Esophagus muscularis mucosa (tissue), 4 donors: ENCODE data around the gene FLCN. TPM values are rescaled to one million over a fixed set of nuclear protein-coding genes. Genes with fewer than 3 reads are reported as not detected.
"Not testable (repeated sequence)": the region's sequence is repeated elsewhere in the genome, so short reads cannot be mapped to it uniquely, and the experiment has no call there.

Source experiments
- DNase-seq: peaks from one replicate; pipeline ENCODE4 v3.0.0-alpha.2; 2017; ENCODE audit errors: extremely low spot score
- H3K27ac ChIP-seq, 4 donors: fragments of 200-600 bp; sonication (generic); replicated peaks in 1 of 4; 1 replicate in 3 of 4; 2 replicates in 1 of 4; pipeline ENCODE4 v1.5.1; 2016 to 2019; ENCODE audit warnings: mild to moderate bottlenecking in 1 of 4
- H3K27me3 ChIP-seq, 4 donors: fragments of 200-600 bp; sonication (generic); one replicate each; pipeline versions ENCODE4 v1.5.1 to v1.6.0; 2016 to 2019
- H3K36me3 ChIP-seq, 4 donors: fragments of 200-600 bp; sonication (generic); one replicate each; pipeline ENCODE4 v1.5.1; 2016 to 2019
- H3K4me1 ChIP-seq, 4 donors: fragments of 200-600 bp; sonication (generic); one replicate each; pipeline ENCODE4 v1.5.1; 2016 to 2019
- H3K4me3 ChIP-seq, 4 donors: fragments of 200-600 bp; sonication (generic); 1 replicate in 2 of 4; 2 replicates in 2 of 4; pipeline ENCODE4 v1.5.1; 2016 to 2019; ENCODE audit warnings: mild to moderate bottlenecking in 4 of 4, moderate library complexity in 1 of 4
- H3K9me3 ChIP-seq, 4 donors: fragments of 200-600 bp; sonication (generic); 1 replicate in 3 of 4; 2 replicates in 1 of 4; pipeline ENCODE4 v1.5.1; 2016 to 2019
- EP300 ChIP-seq: sonication (generic); formaldehyde crosslinking; IDR thresholded peaks from one replicate; pipeline ENCODE4 v1.6.1; 2017; ENCODE audit warnings: antibody characterized with exemption
- POLR2A ChIP-seq: fragments of 450-650 bp; IDR thresholded peaks from one replicate; pipeline ENCODE4 v1.6.1; 2017; ENCODE audit warnings: antibody characterized with exemption, moderate library complexity, mild to moderate bottlenecking, low read depth
- POLR2AphosphoS5 ChIP-seq, 2 donors: sonication (generic); formaldehyde crosslinking; IDR thresholded peaks; one replicate each; pipeline ENCODE4 v1.6.1; 2017; ENCODE audit warnings: antibody characterized with exemption in 2 of 2
- WGBS: methylation state at CpG from one replicate; pipeline ENCODE4 v1.1.5; 2018; 5-methylcytosine and 5-hydroxymethylcytosine counted together
- intact Hi-C: fragments of 100-400 bp; cut with DNase I; formaldehyde crosslinking; loops from one replicate; pipeline ENCODE4 v1.15.1; 2023
- total RNA-seq, 4 donors: library from RNA; depleted of rRNA; stranded (reverse); fragments of >200 nt; gene quantifications; one replicate each; pipeline versions ENCODE4 v1.1.0 to v1.2.1, GENCODE V29; 2016
- TF ChIP-seq, protein P1 (sequence below), 3 experiments: fragments of 200-600 bp in 2 of 3; fragments of 450-650 bp in 1 of 3; sonication (generic) in 2 of 3; IDR thresholded peaks; one replicate each; pipeline ENCODE4 v1.5.1; 2017 to 2019; ENCODE audit warnings: antibody characterized with exemption in 3 of 3, mild to moderate bottlenecking in 2 of 3, moderate library complexity in 1 of 3

The FLCN gene
- total RNA-seq, 4 donors from 2014 or later: 21.5 to 64.7 (median 45.5) TPM

GRCh38 chr17:17256316-17256715 is 19.3 kb upstream of the FLCN start:
- Histone ChIP-seq H3K27me3 (no peaks in the 10 kb centered on the region), H3K4me3 (no peak overlapping the region), H3K27ac (no peak overlapping the region), H3K36me3 (peaks cover 60 to 100% (median 97%) of the 10 kb centered on the region in 4 donors), H3K4me1 (no peaks in the 10 kb centered on the region), H3K9me3 (no peaks in the 10 kb centered on the region)
- DNase-seq: no peak
- TF ChIP-seq POLR2AphosphoS5 (IDR thresholded peaks at IDR 0.05) (no peak), EP300 (no peak), POLR2A (no peak)
- TF ChIP-seq, protein P1, sequence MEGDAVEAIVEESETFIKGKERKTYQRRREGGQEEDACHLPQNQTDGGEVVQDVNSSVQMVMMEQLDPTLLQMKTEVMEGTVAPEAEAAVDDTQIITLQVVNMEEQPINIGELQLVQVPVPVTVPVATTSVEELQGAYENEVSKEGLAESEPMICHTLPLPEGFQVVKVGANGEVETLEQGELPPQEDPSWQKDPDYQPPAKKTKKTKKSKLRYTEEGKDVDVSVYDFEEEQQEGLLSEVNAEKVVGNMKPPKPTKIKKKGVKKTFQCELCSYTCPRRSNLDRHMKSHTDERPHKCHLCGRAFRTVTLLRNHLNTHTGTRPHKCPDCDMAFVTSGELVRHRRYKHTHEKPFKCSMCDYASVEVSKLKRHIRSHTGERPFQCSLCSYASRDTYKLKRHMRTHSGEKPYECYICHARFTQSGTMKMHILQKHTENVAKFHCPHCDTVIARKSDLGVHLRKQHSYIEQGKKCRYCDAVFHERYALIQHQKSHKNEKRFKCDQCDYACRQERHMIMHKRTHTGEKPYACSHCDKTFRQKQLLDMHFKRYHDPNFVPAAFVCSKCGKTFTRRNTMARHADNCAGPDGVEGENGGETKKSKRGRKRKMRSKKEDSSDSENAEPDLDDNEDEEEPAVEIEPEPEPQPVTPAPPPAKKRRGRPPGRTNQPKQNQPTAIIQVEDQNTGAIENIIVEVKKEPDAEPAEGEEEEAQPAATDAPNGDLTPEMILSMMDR (IDR thresholded peaks at IDR 0.05): no peak
- 100% methylated on average over 1 of the region's 1 CpG for WGBS
- intact Hi-C loops: no loop called here

DNA sequence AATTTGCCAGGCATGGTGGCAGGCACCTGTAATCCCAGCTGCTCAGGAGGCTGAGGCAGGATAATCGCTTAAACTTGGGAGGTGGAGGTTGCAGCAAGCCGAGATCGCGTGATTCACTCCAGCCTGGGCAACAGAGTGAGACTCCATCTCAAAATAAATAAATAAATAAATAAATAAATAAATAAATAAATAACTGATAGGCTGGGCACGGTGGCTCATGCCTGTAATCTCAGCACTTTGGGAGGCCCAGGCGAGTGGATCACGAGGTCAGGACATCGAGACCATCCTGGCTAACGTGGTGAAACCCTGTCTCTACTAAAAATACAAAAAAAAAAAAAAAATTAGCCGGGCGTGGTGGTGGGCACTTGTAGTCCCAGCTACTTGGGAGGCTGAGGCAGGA is 18.7 kb upstream of the FLCN start:
- DNase-seq, H3K27me3 ChIP-seq, H3K9me3 ChIP-seq, H3K4me3 ChIP-seq, H3K4me1 ChIP-seq, intact Hi-C loops, H3K27ac ChIP-seq: not testable (repeated sequence)
- 85% methylated on average over 11 of the region's 11 CpGs for WGBS
- H3K36me3 ChIP-seq: peaks cover 56 to 100% (median 97%) of the 10 kb centered on the region in 4 donors

DNA sequence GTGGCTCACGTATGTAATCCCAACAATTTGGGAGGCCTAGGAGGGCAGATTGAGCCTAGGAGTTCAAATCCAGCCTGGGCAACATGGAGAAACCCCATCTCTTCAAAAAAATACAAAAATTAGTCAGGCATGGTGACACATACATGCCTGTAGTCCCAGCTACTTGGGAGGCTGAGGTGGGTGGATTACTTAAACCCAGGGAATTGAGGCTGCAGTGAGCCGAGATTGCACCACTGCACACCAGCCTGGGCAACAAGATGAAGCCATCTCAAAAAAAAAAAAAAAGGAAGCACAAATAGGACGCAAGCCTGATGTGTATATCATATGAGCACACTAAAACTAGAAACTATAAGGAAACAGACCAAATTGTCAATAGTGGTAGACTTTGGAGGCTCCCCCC is 17.1 kb upstream of the FLCN start:
- intact Hi-C loops: no loop called here
- no peaks in the 10 kb centered on the region for H3K9me3 ChIP-seq
- no peaks in the 10 kb centered on the region for H3K27me3 ChIP-seq
- no peak overlapping the region for H3K27ac ChIP-seq
- DNase-seq: no peak
- H3K4me1 ChIP-seq: no peaks in the 10 kb centered on the region
- WGBS: 82% methylated on average over 3 of the region's 3 CpGs
- no peak for TF ChIP-seq POLR2AphosphoS5 (IDR thresholded peaks at IDR 0.05)
- TF ChIP-seq EP300: no peak
- TF ChIP-seq, protein P1 (IDR thresholded peaks at IDR 0.05): no peak
- no peak for TF ChIP-seq POLR2A
- H3K4me3 ChIP-seq: no peak overlapping the region
- peaks cover 40 to 99% (median 95%) of the 10 kb centered on the region in 4 donors for H3K36me3 ChIP-seq

- H3K9me3 ChIP-seq: no peaks in the 10 kb centered on the region
- H3K27me3 ChIP-seq: no peaks in the 10 kb centered on the region
- peaks cover 36 to 99% (median 95%) of the 10 kb centered on the region in 4 donors for H3K36me3 ChIP-seq
- no peak overlapping the region for H3K4me3 ChIP-seq
- TF ChIP-seq POLR2AphosphoS5 (IDR thresholded peaks at IDR 0.05): no peak
- TF ChIP-seq, protein P1 (IDR thresholded peaks at IDR 0.05): no peak
- TF ChIP-seq EP300: no peak
- TF ChIP-seq POLR2A: no peak
- no peaks in the 10 kb centered on the region for H3K4me1 ChIP-seq
- intact Hi-C loops: no loop called here
- DNase-seq: no peak
- no peak overlapping the region for H3K27ac ChIP-seq
- WGBS: 100% methylated on average over 3 of the region's 3 CpGs
Measured at GRCh38 chr17:17253406-17253805, 16.4 kb upstream of the FLCN start.

- no peaks in the 10 kb centered on the region for H3K4me1 ChIP-seq
- peaks cover 40 to 99% (median 95%) of the 10 kb centered on the region in 4 donors for H3K36me3 ChIP-seq
- no peaks in the 10 kb centered on the region for H3K27me3 ChIP-seq
- TF ChIP-seq EP300 (no peak), POLR2A (no peak), POLR2AphosphoS5 (IDR thresholded peaks at IDR 0.05) (no peak)
- TF ChIP-seq, protein P1 (IDR thresholded peaks at IDR 0.05): no peak
- WGBS: 78% methylated on average over 6 of the region's 9 CpGs
- no peak overlapping the region for H3K4me3 ChIP-seq
- no peak for DNase-seq
- H3K27ac ChIP-seq: no peak overlapping the region
- intact Hi-C loops: no loop called here
- no peaks in the 10 kb centered on the region for H3K9me3 ChIP-seq
Measured at GRCh38 chr17:17252149-17252661, 15.2 kb upstream of the FLCN start.
